Stimulated activated CD8-positive, alpha-beta memory T cell treated with anti-CD3 and anti-CD28 coated beads, Interleukin-12 subunit alpha, Interleukin-12 subunit beta, amount 100 ng/mL, for 4 hours (primary cell): ENCODE results near the gene MLPH.

ENCODE experiments used
- DNase-seq: peaks from one replicate; pipeline ENCODE4 v3.0.0-alpha.2; 2020; ENCODE audit warnings: low read depth

MLPH gene

GRCh38 chr2:237500681-237501424 lies 13.8 kb downstream of the MLPH start:
- no peak for DNase-seq

GRCh38 chr2:237501892-237502513 lies 15.0 kb downstream of the MLPH start:
- no peak for DNase-seq

DNA sequence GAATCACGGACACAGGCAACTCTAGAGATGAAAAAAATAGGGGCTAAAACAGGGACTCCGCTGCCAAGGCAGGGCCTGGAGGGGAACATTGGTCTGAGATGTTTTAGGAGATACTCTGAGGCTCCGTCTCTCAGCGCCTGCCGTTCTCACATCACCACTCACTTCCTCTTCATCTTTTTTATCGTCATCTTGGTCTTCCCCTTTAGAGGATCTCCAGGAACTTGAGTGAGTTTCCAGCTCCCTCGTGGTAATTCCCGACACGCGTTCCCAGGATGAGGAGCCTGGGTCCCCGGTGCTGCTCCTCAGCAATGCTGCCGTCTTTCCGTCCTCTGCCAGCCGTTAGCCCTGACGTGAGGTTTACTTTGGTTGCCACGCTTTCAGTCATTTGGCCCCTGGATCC lies 16.1 kb downstream of the MLPH start:
- no peak for DNase-seq

- no peak for DNase-seq
Measured at GRCh38 chr2:237505188-237505939, 18.3 kb downstream of the MLPH start.

GRCh38 chr2:237507512-237507911 lies 20.5 kb downstream of the MLPH start:
- no peak for DNase-seq

DNA sequence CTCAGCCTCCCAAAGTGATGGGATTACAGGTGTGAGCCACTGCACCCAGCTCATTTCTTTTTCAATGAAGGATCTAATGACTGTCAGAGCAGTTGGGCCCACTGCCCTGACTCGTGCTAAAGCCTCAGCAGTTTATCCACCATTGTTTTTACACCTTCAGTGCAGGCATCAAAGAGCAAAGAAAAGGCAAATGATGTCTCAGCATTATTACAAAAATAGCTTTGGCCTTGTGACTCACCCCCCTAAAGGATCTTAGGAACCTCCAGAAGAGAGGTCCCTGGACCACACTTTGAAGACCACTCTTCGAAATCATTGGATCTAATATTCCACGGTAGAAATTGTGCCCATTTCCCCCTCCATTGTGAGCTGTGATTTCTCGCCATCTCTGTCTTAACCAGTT lies 21.3 kb downstream of the MLPH start:
- no peak for DNase-seq

GRCh38 chr2:237509151-237509550 lies 22.1 kb downstream of the MLPH start:
- DNase-seq: no peak

GRCh38 chr2:237509905-237510304 lies 22.9 kb downstream of the MLPH start:
- no peak for DNase-seq

DNA sequence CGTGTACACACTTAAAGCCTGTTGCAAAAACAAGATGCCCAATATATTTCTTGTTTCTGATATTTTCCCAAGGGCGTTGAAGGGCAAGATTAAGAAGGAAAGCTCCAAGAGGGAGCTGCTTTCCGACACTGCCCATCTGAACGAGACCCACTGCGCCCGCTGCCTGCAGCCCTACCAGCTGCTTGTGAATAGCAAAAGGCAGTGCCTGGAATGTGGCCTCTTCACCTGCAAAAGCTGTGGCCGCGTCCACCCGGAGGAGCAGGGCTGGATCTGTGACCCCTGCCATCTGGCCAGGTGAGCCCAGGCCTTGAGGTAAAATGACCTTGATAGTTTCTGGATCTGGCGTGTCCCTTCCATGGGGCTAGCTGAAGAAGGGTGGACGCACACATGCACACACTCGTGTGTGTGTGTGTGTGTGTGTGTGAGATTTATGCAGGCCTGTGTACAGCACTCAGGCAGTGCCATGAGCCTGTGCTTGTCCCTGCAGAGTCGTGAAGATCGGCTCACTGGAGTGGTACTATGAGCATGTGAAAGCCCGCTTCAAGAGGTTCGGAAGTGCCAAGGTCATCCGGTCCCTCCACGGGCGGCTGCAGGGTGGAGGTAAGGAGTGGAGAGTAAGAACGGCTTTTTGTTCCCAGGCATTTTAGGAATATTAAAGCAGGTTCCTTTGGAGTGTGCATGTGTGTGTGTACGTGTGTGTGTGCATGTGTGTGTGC lies 23.6 kb downstream of the MLPH start:
- DNase-seq: no peak

GRCh38 chr2:237511433-237511832 lies 24.4 kb downstream of the MLPH start:
- no peak for DNase-seq

- no peak for DNase-seq
Measured at GRCh38 chr2:237511885-237512405, 24.9 kb downstream of the MLPH start.

DNA sequence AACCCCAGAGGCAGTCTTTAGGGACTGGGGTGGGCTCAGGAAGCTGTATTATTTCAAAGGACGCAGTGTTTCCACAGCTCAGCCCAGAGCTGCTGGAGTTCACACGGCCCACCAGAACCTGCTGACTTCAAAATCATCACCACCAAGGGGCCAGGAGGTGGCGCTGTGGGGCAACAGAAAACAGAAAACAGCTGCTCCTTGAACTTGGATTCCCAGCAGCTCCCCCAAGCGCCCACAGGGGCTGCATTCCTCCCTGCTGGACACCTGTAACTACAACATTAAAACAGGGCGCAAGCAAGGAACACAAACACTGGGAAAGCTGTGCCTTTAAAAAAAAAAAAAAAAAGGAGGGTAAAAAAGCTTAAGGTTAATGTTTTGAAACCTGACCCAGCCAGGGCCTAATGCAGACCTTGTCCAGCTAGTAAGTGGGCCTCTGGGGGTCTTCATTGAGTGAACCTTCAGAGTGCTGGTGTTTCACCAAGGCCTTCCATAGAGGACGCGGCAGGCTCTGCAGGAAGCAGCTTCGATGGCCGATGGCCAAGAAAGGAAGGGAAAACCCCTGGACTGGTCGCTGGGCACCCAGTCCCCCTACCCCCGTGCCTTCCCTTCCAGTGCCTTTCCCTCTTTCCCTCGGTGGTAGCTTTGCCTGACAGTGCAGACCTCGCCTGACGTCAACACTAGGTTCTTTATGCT lies 25.9 kb downstream of the MLPH start:
- peak; percentile 45 for DNase-seq

DNA sequence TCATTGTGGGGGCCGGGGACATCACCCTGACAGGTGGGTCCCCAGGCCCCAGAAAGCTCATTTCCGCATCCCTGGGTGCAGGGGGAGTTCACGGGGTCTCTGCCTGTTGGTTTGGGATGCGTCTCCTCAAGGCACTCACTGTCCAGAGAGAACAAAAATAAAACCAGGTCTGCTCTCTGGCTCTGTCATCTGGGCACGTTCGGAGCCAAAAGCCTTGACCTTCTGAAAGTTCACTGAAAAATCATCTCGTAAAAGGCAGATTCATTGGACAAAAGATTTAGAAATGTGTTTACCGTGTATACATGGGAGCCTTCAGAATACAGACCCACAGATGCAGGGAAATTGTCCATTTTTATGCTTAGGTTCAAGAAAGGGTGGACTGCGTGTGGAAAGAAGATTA lies 26.6 kb downstream of the MLPH start:
- DNase-seq: no peak

- no peak for DNase-seq
Measured at GRCh38 chr2:237514474-237515130, 27.6 kb downstream of the MLPH start.

- DNase-seq: no peak
Measured at GRCh38 chr2:237515166-237515565, 28.1 kb downstream of the MLPH start.

- DNase-seq: no peak
Measured at GRCh38 chr2:237515621-237516275, 28.7 kb downstream of the MLPH start.

GRCh38 chr2:237517163-237517562 lies 30.1 kb downstream of the MLPH start:
- no peak for DNase-seq

GRCh38 chr2:237517990-237518389 lies 30.9 kb downstream of the MLPH start:
- no peak for DNase-seq

- DNase-seq: no peak
Measured at GRCh38 chr2:237519506-237520245, 32.6 kb downstream of the MLPH start.

DNA sequence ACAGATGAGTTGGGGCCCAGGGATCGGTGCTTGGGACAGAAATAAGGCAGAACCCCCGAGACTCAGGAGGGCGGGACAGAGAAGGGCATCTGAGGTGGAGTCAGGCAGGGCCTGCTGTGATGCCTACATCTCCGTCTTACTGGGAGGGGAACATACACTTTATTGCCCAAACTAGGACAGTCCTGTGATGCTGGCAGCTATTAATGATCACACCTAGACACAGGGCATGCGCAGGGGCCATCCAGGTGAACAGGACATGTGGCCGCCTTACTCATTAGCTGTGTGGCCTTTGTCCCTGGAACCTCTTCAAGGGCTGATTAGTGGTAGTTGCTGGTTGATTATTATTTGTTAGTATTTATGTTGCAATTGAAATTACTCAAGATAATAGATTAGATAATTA lies 33.2 kb downstream of the MLPH start:
- no peak for DNase-seq
